MV-4-11 (cell line): Measurements from ENCODE around the gene CCSER1.
"Not testable (repeated sequence)": the region's sequence is repeated elsewhere in the genome, so short reads cannot be mapped to it uniquely, and the experiment has no call there.

Source experiments
- DNase-seq: peaks from one replicate; lab custom pipeline; 2025; lab: John Stamatoyannopoulos, UW

The CCSER1 gene

GRCh38 chr4:91373546-91373945 lies 1246.4 kb downstream of the CCSER1 start:
- no peak for DNase-seq

GRCh38 chr4:91405431-91405830 lies 1278.2 kb downstream of the CCSER1 start:
- not testable (repeated sequence) for DNase-seq

GRCh38 chr4:91422011-91422410 lies 1294.8 kb downstream of the CCSER1 start:
- no peak for DNase-seq

- no peak for DNase-seq
Measured at GRCh38 chr4:91426725-91427124, 1299.5 kb downstream of the CCSER1 start.

GRCh38 chr4:91427171-91427570 lies 1300.0 kb downstream of the CCSER1 start:
- no peak for DNase-seq

- no peak for DNase-seq
Measured at GRCh38 chr4:91434631-91435030, 1307.4 kb downstream of the CCSER1 start.

- no peak for DNase-seq
Measured at GRCh38 chr4:91436556-91436955, 1309.4 kb downstream of the CCSER1 start.

- no peak for DNase-seq
Measured at GRCh38 chr4:91447168-91447567, 1320.0 kb downstream of the CCSER1 start.

- DNase-seq: no peak
Measured at GRCh38 chr4:91448668-91449330, 1321.6 kb downstream of the CCSER1 start.

- no peak for DNase-seq
Measured at GRCh38 chr4:91454111-91454510, 1326.9 kb downstream of the CCSER1 start.

- DNase-seq: not testable (repeated sequence)
Measured at GRCh38 chr4:91462566-91462965, 1335.4 kb downstream of the CCSER1 start.

GRCh38 chr4:91470671-91471070 lies 1343.5 kb downstream of the CCSER1 start:
- DNase-seq: no peak

- DNase-seq: no peak
Measured at GRCh38 chr4:91471280-91471679, 1344.1 kb downstream of the CCSER1 start.

GRCh38 chr4:91472046-91472445 lies 1344.9 kb downstream of the CCSER1 start:
- DNase-seq: no peak

- no peak for DNase-seq
Measured at GRCh38 chr4:91485415-91485814, 1358.2 kb downstream of the CCSER1 start.

GRCh38 chr4:91488946-91489345 lies 1361.8 kb downstream of the CCSER1 start:
- no peak for DNase-seq

GRCh38 chr4:91497892-91498291 lies 1370.7 kb downstream of the CCSER1 start:
- DNase-seq: no peak

GRCh38 chr4:91502365-91502764 lies 1375.2 kb downstream of the CCSER1 start:
- DNase-seq: no peak

GRCh38 chr4:91513326-91513725 lies 1386.1 kb downstream of the CCSER1 start:
- no peak for DNase-seq

GRCh38 chr4:91519155-91519554 lies 1392.0 kb downstream of the CCSER1 start:
- DNase-seq: no peak

GRCh38 chr4:91525621-91526020 lies 1398.4 kb downstream of the CCSER1 start:
- DNase-seq: no peak

GRCh38 chr4:91527056-91527455 lies 1399.9 kb downstream of the CCSER1 start:
- no peak for DNase-seq

GRCh38 chr4:91567594-91567993 lies 1440.4 kb downstream of the CCSER1 start:
- DNase-seq: no peak

GRCh38 chr4:91577864-91578263 lies 1450.7 kb downstream of the CCSER1 start:
- DNase-seq: no peak
